SW480 (cell line): ENCODE measurements around the gene TJAP1.
"Not testable (repeated sequence)": the region's sequence is repeated elsewhere in the genome, so short reads cannot be mapped to it uniquely, and the experiment has no call there.

Experiments used
- DNase-seq: peaks from one replicate; pipeline ENCODE4 v3.0.0-alpha.2; 2016; ENCODE audit warnings: low spot score

Gene TJAP1

DNA sequence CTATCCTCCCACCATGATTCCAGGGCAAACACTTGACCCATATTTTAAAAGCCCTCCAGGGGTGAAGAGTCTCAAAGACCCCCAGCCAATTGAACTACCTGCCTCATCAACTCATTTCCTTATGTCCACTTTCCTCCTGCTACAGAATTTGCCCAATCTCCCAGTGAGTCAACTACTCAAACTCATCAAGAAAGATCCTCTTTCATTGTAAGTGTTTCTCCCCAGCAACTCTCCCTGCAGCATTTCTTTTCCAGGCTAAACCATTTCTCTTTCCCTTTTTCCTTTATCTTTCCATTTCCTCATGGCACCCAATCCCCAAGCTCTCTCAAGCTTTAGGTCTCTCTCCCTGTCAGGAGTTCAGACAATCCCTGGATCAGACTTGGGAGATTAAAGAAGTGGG, 23.5 kb upstream of the TJAP1 start:
- DNase-seq = no peak

- DNase-seq = no peak
Observed at GRCh38 chr6:43454290-43454695, 23.1 kb upstream of the TJAP1 start.

GRCh38 chr6:43454696-43455530, 22.5 kb upstream of the TJAP1 start:
- DNase-seq = peak; percentile 77

GRCh38 chr6:43455531-43456428, 21.6 kb upstream of the TJAP1 start, which contains the start of gene DLK2:
DLK2 (minus strand) TSS chr6:43455548; CDS start chr6:43454825, 723 bp downstream.
- DNase-seq = peak; percentile 62

- no peak for DNase-seq
Observed at GRCh38 chr6:43457643-43458042, 19.7 kb upstream of the TJAP1 start.

GRCh38 chr6:43458154-43458553, 19.2 kb upstream of the TJAP1 start:
- not testable (repeated sequence) for DNase-seq

- no peak for DNase-seq
Observed at GRCh38 chr6:43459535-43459934, 17.8 kb upstream of the TJAP1 start.

GRCh38 chr6:43460032-43460431, 17.3 kb upstream of the TJAP1 start:
- DNase-seq = no peak

DNA sequence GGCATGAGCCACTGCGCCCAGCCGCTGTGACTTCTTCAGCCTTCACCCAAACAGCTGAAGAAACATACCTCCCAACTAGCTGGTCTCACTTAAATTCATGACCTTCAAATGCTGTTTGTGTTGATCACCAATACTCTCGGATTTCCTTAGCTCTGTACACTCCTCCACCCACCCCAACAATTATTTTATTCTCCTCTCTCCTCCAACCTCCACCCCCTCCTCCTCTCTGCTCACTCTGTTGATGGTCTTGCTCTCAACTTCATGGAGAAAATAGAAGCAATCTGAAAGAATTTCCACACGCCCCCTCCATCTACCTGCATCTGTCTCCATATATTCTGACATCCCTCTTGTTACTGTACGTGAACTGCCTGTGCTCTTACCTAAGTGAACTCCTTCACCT, 15.4 kb upstream of the TJAP1 start:
- DNase-seq = no peak

DNA sequence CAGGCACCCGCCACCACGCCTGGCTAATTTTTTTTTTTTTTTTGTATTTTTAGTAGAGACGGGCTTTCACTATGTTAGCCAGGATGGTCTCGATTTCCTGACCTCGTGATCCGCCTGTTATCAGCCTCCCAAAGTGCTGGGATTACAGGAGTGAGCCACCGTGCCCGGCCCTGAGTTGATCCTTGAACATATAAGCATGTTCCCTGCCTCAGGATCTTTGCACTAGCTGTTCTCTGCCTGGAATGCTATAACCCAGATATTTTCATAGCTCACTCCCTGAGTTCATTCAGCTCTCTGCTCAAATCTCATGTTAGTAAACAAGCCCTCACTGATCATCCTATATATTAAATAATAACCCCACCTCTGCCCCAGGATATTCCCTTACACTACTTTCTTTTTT, 13.0 kb upstream of the TJAP1 start:
- no peak for DNase-seq

GRCh38 chr6:43465948-43466347, 11.4 kb upstream of the TJAP1 start:
- no peak for DNase-seq

DNA sequence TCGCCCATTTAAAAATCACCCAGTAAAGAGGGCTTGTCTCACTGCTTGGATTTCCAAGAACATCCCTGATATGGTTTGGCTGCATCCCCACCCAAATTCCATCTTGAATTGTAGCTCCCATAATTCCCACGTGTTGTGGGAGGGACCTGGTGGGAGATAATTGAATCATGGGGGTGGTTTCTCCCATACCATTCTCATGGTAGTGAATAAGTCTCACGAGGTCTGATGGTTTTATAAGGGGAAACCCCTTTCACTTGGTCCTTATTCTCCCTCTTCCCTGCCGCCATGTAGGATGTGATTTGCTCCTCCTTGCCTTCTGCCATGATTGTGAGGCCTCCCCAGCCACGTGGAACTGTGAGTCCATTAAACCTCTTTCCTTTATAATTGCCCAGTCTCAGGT, 10.1 kb upstream of the TJAP1 start:
- not testable (repeated sequence) for DNase-seq

DNA sequence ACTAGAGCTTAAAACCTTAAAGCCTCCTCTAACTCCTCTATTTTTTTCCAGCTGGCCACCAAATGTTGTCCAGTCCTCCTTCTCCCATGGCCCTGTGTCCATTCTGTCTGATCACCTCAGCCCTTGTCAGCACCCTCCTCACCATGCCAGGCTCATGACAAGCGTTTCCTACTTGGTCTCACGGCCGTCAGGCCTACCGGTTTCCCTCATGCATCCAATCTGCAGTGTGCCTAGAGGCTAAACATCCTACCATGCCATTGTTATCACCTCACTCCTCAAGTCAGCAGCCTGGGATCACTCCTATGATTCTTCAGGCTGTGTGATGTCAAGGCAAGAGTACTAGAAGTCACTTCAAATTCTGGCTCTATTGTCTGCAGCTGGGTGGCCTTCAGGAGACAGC, 9.6 kb upstream of the TJAP1 start:
- DNase-seq = no peak

DNA sequence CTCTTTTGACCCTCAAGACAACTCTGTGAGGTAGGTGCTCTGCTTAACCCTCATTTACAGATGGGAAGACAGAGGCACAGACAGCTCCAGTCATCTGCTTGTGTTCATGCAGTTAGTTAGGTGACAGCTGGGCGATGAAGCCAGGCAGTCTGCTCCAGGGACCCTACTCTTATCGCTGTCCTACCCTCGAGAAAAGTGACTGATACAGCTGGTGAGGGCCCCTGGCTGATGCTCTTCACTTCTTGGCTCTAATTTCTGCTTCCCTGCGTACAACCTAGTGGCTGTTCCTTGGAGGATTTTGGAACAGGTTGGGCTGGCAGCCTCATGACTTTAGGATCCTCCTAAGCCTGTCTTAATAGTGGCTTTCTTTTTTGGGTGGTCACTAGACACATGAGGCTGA, 9.1 kb upstream of the TJAP1 start:
- no peak for DNase-seq

GRCh38 chr6:43468748-43469681, 8.4 kb upstream of the TJAP1 start:
- no peak for DNase-seq

- no peak for DNase-seq
Observed at GRCh38 chr6:43469947-43470346, 7.4 kb upstream of the TJAP1 start.

DNA sequence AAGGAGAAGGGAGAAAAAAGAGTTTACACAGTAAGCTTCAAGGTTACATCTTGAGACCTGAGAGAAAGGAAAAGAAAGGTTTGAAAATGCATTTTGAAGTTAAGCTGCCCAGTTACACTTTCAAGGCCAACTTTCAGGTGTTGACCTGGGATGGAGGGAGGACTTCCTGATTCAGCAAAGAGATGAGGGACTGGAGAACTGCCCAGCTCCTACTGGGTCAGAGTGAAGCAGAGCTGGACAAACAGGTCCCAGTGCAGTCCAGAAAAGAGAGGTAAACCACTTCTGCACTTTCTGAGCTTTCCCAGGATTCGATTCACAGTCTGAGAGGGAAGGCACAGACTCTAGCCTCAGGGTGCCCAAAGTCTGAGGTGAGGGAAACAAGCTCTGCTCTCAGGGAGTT, 6.0 kb upstream of the TJAP1 start:
- DNase-seq = no peak

- no peak for DNase-seq
Observed at GRCh38 chr6:43472515-43472914, 4.9 kb upstream of the TJAP1 start.

- DNase-seq = no peak
Observed at GRCh38 chr6:43475516-43475915, 1.9 kb upstream of the TJAP1 start.

- no peak for DNase-seq
Observed at GRCh38 chr6:43476746-43477145, 624 bp upstream of the TJAP1 start.

- no peak for DNase-seq
Observed at GRCh38 chr6:43478008-43478372, 620 bp downstream of the TJAP1 start.

GRCh38 chr6:43481075-43481474, 3.7 kb downstream of the TJAP1 start:
- DNase-seq = no peak
